GM19467 (cell line): Measurements from ENCODE around the gene PALLD.

ENCODE experiments used
- ATAC-seq: cut with Tn5 transposase; IDR thresholded peaks from one replicate; pipeline ENCODE4 v1.9.1; 2021; ENCODE audit warnings: mild to moderate bottlenecking, moderate library complexity; ENCODE audit not compliant: unreplicated experiment

The PALLD gene

GRCh38 chr4:168857546-168858314 is 360.9 kb downstream of the PALLD start:
- ATAC-seq = no peak

GRCh38 chr4:168859100-168859499 is 362.2 kb downstream of the PALLD start:
- no peak for ATAC-seq

- peak; percentile 88 for ATAC-seq
These were observed 363.2 kb downstream of the PALLD start for GRCh38 chr4:168859888-168860694.

GRCh38 chr4:168860827-168861226 is 364.0 kb downstream of the PALLD start:
- ATAC-seq = no peak

GRCh38 chr4:168863719-168864647 is 367.1 kb downstream of the PALLD start:
- no peak for ATAC-seq

- ATAC-seq = no peak
These were observed 368.1 kb downstream of the PALLD start for GRCh38 chr4:168864821-168865541.

- no peak for ATAC-seq
These were observed 369.0 kb downstream of the PALLD start for GRCh38 chr4:168865854-168866253.

GRCh38 chr4:168866635-168867034 is 369.8 kb downstream of the PALLD start:
- no peak for ATAC-seq

GRCh38 chr4:168867128-168867527 is 370.3 kb downstream of the PALLD start:
- ATAC-seq = no peak

- no peak for ATAC-seq
These were observed 371.4 kb downstream of the PALLD start for GRCh38 chr4:168868044-168868781.

GRCh38 chr4:168868802-168869201 is 371.9 kb downstream of the PALLD start:
- no peak for ATAC-seq

- ATAC-seq = no peak
These were observed 373.2 kb downstream of the PALLD start for GRCh38 chr4:168870004-168870403.

GRCh38 chr4:168871632-168872031 is 374.8 kb downstream of the PALLD start:
- ATAC-seq = no peak

GRCh38 chr4:168874083-168874482 is 377.2 kb downstream of the PALLD start:
- no peak for ATAC-seq

GRCh38 chr4:168876106-168876505 is 379.3 kb downstream of the PALLD start:
- no peak for ATAC-seq

- ATAC-seq = no peak
These were observed 380.9 kb downstream of the PALLD start for GRCh38 chr4:168877511-168878491.

- no peak for ATAC-seq
These were observed 381.8 kb downstream of the PALLD start for GRCh38 chr4:168878623-168879022.

GRCh38 chr4:168879188-168879587 is 382.3 kb downstream of the PALLD start:
- ATAC-seq = no peak
